ENCODE results near the gene TESMIN.

DNA sequence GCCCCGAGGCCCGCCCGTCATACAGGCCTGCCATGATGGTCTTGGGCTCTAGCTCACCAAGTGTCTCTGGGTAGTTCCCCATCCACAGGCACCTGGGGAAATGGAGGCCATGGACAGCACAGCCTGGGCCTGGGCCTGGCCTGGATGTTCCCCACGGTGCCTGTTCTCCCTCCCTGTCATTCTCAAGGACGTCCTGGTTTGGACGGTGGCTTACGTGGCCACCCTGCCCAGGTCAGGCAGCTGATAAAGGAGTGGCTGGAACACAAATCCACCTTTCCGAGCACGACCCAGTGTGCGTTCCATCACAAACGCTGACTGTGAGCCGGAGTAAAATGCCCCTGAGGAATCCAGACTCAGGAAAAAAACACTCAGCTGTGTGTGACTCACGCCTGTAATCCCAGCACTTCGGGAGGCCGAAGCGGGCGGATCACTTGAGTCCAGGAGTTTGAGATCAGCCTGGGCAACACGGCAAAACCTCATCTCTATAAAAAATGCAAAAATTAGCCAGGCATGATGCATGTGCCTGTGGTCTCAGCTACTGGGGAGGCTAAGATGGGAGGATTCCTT lies 41.2 kb upstream of the TESMIN start:
- TF ChIP-seq, protein P1, sequence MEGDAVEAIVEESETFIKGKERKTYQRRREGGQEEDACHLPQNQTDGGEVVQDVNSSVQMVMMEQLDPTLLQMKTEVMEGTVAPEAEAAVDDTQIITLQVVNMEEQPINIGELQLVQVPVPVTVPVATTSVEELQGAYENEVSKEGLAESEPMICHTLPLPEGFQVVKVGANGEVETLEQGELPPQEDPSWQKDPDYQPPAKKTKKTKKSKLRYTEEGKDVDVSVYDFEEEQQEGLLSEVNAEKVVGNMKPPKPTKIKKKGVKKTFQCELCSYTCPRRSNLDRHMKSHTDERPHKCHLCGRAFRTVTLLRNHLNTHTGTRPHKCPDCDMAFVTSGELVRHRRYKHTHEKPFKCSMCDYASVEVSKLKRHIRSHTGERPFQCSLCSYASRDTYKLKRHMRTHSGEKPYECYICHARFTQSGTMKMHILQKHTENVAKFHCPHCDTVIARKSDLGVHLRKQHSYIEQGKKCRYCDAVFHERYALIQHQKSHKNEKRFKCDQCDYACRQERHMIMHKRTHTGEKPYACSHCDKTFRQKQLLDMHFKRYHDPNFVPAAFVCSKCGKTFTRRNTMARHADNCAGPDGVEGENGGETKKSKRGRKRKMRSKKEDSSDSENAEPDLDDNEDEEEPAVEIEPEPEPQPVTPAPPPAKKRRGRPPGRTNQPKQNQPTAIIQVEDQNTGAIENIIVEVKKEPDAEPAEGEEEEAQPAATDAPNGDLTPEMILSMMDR (IDR thresholded peaks at IDR 0.05 in 2 of 3, conservative IDR thresholded peaks at IDR 0.05 in 1 of 3; ENCODE audit: borderline replicate concordance in 1 of 3, insufficient read depth in 1 of 3, low read depth in 2 of 3, low read length in 2 of 3): no peak
- TF ChIP-seq POLR2AphosphoS5 (IDR thresholded peaks at IDR 0.05; ENCODE audit: low read depth, low read length) (no peak), ELF1 (IDR thresholded peaks at IDR 0.05; ENCODE audit: borderline replicate concordance, low read depth) (no peak), EZH2 (IDR thresholded peaks at IDR 0.05) (no peak)
